Right cardiac atrium (tissue), 5 donors: Measurements from ENCODE around the gene SDCCAG8. TPM values are rescaled to one million over a fixed set of nuclear protein-coding genes. Genes with fewer than 3 reads are reported as not detected.

Source experiments
- ATAC-seq, 2 donors: fragments of 200-7000 bp; cut with Tn5 transposase; one replicate each; pipeline versions ENCODE4 v1.8.0 to v1.9.1; 2020; ENCODE audit warnings: moderate library complexity in 2 of 2, mild to moderate bottlenecking in 1 of 2
- DNase-seq, 3 donors: peaks; one replicate each; pipeline ENCODE4 v3.0.0-alpha.2; 2020
- H3K27ac ChIP-seq: one replicate; pipeline ENCODE4 v1.5.1; 2013; ENCODE audit warnings: mild to moderate bottlenecking, low read length, control low read depth, moderate library complexity
- H3K27me3 ChIP-seq: one replicate; pipeline ENCODE4 v1.6.1; 2013; ENCODE audit not compliant: control insufficient read depth, insufficient read depth
- H3K4me1 ChIP-seq: one replicate; pipeline ENCODE4 v1.6.1; 2013; ENCODE audit warnings: low read length; ENCODE audit not compliant: control insufficient read depth, insufficient read depth
- H3K4me3 ChIP-seq: one replicate; pipeline ENCODE4 v1.5.1; 2013; ENCODE audit warnings: low read length, control low read depth
- H3K9me3 ChIP-seq: one replicate; pipeline ENCODE4 v1.6.1; 2013; ENCODE audit warnings: low read length; ENCODE audit not compliant: control insufficient read depth
- WGBS: extraction: QIAGEN DNeasy Blood & Tissue Kit; methylation state at CpG from one replicate; pipeline ENCODE4 v1.1.7; 2013; 5-methylcytosine and 5-hydroxymethylcytosine counted together
- intact Hi-C, 4 donors: fragments of 100-400 bp; cut with DNase I; formaldehyde crosslinking; loops; one replicate each; pipeline versions ENCODE4 v1.11.0 to v1.14.0; 2022 to 2023
- polyA plus RNA-seq: library from polyadenylated mRNA; stranded (reverse); fragments of 200-250 nt; gene quantifications from one replicate; pipeline ENCODE4 v1.2.3, GENCODE V29; 2013
- total RNA-seq, 4 donors: library from RNA; stranded (reverse); fragmentation: NEBNext Ultra II Directional; extraction: Animal tissue kit (Norgen Biotek cat#: 25700); gene quantifications; one replicate each; pipeline ENCODE4 v1.2.1, GENCODE V29; 2021
- donor health status: healthy with polysubstance abuse.
- donor health status: DM: no; HTN: yes; CAD: no.
- donor health status: DM: no; HTN: no; CAD: no.
- donor health status: DM: no; HTN: yes; CAD: no; lungs with severe emphysema.
- donor health status: DM: yes; HTN: yes; CAD: no.

The SDCCAG8 gene
- total and polyA plus RNA-seq, 5 donors, result 16.9 to 31.7 (median 26.6) TPM

DNA sequence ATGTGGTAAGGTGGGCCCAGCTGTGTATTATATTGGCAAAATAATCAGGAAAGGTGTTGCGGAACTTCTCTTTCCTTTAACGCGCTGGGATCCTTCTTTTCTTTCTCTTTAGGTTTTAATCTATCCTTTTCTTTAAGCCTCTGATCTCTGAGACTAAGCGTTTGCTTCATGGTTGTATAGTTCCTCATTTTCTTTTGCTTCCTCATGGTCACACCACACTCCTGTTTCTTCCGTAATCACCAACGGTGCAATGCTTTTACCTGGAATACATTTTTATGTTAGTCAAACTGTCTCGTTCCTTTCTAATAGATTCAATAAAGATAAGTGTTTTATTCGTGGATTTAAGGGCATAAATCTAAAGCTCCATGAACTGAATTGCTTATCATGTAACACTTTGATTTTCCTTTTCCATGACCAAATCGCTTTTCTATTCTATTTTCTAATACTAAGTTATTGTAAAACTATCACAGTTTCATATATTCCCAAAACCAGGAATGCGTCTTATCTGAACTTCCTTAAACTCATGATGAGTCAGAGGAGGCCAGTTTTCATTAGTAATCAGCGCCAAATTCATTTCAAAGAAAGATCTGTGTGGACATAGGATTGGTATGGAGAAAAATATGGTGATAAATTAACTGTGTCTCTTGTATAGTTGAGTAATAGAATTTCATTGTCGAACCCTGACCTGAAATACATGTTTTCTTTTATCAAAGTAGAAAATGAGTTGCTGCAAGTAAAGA, 12.2 kb downstream of the SDCCAG8 start:
- H3K27me3 ChIP-seq, result no peaks in the 10 kb centered on the region
- H3K4me3 ChIP-seq, result no peak overlapping the region
- WGBS, result 57% methylated on average over 12 of the region's 12 CpGs
- intact Hi-C loops, result no loop called here
- peak in 1 of 2 donors; percentile 59 for ATAC-seq
- H3K27ac ChIP-seq, result peak overlapping the region; percentile 32
- no peak for DNase-seq
- H3K9me3 ChIP-seq, result no peaks in the 10 kb centered on the region
- H3K4me1 ChIP-seq, result peaks cover 3% of the 10 kb centered on the region

DNA sequence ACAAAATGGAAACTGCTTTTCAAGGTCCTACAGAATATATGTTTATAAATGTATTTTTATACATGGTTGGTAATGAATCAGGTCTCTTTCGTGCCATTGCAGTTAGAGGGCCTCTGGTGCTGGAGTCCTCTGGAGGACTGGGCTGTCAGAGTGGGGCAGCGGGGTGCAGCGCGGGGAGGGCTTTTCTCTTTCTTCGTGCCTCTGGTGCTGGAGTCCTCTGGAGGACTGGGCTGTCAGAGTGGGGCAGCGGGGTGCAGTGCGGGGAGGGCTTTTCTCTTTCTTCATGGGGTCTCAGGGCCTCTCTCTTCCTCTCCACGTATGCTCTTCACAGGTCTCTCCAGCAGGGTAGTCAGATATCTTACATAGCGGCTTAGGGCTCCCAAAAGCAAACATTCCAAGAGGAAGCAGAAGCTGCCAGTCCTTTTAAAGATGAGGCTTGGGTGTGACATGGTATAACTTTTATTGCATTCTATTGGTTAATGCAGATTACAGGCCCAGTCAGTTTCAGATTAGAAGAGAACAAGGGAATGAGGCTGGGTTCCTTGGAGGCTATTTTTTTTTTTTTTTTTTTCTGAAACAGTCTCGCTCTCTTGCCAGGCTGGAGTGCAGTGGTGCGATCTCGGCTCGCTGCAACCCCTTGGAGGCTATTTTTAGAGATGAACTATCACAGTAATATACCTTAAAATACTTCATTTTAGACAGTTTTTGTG, 13.1 kb downstream of the SDCCAG8 start:
- no peaks in the 10 kb centered on the region for H3K27me3 ChIP-seq
- peaks cover 3% of the 10 kb centered on the region for H3K4me1 ChIP-seq
- H3K4me3 ChIP-seq, result peak overlapping the region; percentile 9
- ATAC-seq (peak; percentile 52), DNase-seq (peak in 1 of 3 donors; percentile 40)
- H3K27ac ChIP-seq, result peak overlapping the region; percentile 58
- WGBS, result 60% methylated on average over 13 of the region's 13 CpGs
- no peaks in the 10 kb centered on the region for H3K9me3 ChIP-seq
- intact Hi-C loops, result no loop called here

DNA sequence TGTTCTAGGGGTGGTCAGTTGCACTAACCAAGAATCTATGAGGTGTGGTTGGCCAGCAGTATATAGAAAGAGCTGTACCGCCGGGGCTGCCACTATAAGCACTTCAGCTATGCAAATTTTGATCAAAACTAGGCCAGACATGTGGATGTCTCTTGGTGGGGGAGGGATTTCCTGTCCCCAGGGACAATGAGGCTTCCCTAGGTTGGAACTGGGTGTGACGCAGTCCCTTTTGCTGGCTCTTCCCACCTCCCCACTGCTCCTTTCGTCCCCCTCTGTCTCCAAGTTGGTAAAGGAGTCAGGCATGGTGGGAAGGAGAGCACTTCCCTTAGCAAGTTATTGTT, 13.6 kb downstream of the SDCCAG8 start:
- no peaks in the 10 kb centered on the region for H3K9me3 ChIP-seq
- peaks cover 3% of the 10 kb centered on the region for H3K4me1 ChIP-seq
- peak overlapping the region; percentile 51 for H3K27ac ChIP-seq
- DNase-seq, result peak in 1 of 3 donors; percentile 25
- intact Hi-C loops, result no loop called here
- 69% methylated on average over 4 of the region's 4 CpGs for WGBS
- ATAC-seq, result peak; percentile 17 to 39
- H3K27me3 ChIP-seq, result no peaks in the 10 kb centered on the region
- no peak overlapping the region for H3K4me3 ChIP-seq

DNA sequence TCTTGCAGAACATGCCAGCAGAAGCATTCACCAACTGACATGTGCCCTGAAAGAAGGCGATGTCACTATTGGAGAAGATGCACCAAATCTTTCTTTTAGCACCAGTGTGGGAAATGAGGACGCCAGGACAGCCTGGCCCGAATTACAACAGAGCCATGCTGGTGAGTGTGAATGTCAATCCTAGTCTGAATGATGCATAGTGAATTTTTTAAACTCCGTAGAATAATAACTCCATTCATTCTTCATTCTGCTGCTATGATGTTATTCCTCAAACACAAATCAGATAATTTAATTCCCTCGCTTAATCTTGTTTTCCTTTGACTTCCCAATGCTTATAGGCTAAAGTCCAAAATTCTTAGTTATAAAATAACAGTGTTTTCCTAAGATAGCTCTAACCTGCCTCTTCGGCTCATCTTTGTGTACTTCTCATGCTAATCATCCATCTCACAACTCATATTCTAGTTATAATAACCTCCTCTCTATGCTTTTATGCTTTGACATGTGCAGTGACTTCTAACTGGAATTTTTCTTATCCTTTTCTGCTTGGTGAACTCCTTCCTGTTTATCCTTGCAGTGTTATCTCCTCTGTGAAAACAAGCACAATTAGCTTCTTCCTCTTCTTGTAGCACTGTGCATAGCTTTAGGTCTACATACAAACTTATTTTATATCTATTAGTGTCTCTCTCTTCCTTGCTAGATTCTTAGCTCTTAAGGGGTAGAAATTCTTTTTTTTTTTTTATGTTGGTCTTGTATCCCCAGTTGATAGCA, 14.4 kb downstream of the SDCCAG8 start:
- Histone ChIP-seq H3K4me1 (peaks cover 3% of the 10 kb centered on the region), H3K9me3 (no peaks in the 10 kb centered on the region), H3K4me3 (no peak overlapping the region), H3K27ac (no peak overlapping the region), H3K27me3 (no peaks in the 10 kb centered on the region)
- ATAC-seq, result peak in 1 of 2 donors; percentile 26
- intact Hi-C loops, result no loop called here
- 73% methylated on average over 6 of the region's 6 CpGs for WGBS
- no peak for DNase-seq

DNA sequence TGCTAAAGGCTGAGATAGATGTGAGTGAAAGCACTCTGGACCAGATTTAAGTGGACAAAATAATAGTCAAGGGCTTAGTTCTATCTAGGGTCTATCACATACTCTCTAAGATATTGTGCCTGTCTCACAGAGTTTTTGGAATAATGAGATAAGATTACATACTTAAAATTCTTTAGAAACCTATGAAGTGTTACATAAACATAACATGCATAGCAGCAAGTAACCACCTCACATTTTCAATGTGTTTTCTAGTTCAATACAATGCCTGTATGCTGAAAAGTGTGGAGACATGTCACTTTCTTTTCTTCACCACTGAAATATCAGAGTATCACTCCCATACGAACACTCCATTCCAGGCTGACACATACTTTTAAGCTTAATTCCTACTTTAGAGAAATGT, 16.2 kb downstream of the SDCCAG8 start:
- DNase-seq, result no peak
- peaks cover 3% of the 10 kb centered on the region for H3K4me1 ChIP-seq
- H3K4me3 ChIP-seq, result no peak overlapping the region
- H3K9me3 ChIP-seq, result no peaks in the 10 kb centered on the region
- no peak for ATAC-seq
- no peak overlapping the region for H3K27ac ChIP-seq
- intact Hi-C loops, result no loop called here
- WGBS, result 72% methylated on average over 1 of the region's 1 CpG
- no peaks in the 10 kb centered on the region for H3K27me3 ChIP-seq

DNA sequence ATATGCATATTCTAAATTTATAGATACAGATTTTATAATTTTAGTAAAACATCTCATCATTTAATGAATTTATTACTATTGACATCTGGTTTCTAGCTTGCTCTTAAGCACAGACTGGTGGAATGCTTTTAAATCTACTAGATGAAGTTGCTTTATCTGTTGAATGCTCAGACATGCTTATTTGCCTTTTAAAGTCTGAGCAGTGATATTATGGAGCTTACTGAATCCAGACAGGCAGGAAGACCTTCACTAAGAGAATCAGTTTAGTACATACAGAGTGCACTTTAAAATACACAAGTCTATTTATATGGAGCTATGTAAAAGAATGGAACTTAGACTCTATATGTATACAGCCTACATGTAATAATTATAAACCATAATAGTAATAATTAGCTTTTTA, 16.6 kb downstream of the SDCCAG8 start:
- H3K9me3 ChIP-seq, result no peaks in the 10 kb centered on the region
- no peak overlapping the region for H3K27ac ChIP-seq
- intact Hi-C loops, result no loop called here
- DNase-seq (no peak), ATAC-seq (no peak)
- peaks cover 3% of the 10 kb centered on the region for H3K4me1 ChIP-seq
- no peaks in the 10 kb centered on the region for H3K27me3 ChIP-seq
- H3K4me3 ChIP-seq, result no peak overlapping the region

DNA sequence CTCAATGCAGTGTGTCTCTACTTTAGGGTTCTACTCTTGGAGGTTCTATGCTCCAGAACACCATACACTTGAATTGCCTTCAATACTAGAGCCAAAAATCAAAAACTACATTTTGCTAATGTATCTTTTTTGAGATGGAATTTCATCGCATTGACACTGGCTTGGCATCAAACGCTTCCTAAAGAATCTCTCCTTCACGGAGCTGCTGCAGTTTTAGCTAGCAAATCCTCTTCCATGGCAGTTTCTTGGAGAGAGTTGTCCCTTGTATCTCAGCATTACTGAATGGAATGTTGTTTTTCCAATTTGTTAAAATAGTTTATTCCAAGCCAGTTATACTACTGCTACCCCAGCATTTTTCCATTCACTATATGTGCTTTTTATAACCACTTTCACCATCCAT, 17.7 kb downstream of the SDCCAG8 start:
- Histone ChIP-seq H3K4me1 (peaks cover 3% of the 10 kb centered on the region), H3K27ac (no peak overlapping the region), H3K4me3 (no peak overlapping the region), H3K9me3 (no peaks in the 10 kb centered on the region), H3K27me3 (no peaks in the 10 kb centered on the region)
- intact Hi-C loops, result no loop called here
- WGBS, result 70% methylated on average over 3 of the region's 3 CpGs
- DNase-seq (no peak), ATAC-seq (no peak)

DNA sequence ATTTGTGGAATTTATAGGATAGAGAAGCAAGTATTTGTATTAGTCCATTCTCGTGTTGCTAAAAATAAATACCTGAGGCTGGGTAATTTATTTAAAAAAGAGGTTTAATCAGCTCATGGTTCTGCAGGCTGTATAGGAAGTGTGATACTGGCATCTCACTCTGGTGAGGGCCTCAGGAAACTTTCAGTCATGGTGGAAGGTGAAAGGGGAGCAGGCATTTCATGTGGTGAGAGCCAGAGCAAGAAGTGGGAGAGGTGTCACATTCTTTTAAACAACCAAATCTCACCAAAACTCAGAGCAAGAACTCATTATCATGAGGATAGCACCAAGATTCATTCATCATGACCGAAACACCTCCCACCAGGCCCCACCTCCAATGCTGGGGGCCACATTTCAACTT, 18.1 kb downstream of the SDCCAG8 start:
- 88% methylated on average over 2 of the region's 2 CpGs for WGBS
- Histone ChIP-seq H3K27ac (no peak overlapping the region), H3K4me3 (no peak overlapping the region), H3K9me3 (no peaks in the 10 kb centered on the region), H3K4me1 (peaks cover 3% of the 10 kb centered on the region), H3K27me3 (no peaks in the 10 kb centered on the region)
- intact Hi-C loops, result no loop called here
- DNase-seq (no peak), ATAC-seq (no peak)

DNA sequence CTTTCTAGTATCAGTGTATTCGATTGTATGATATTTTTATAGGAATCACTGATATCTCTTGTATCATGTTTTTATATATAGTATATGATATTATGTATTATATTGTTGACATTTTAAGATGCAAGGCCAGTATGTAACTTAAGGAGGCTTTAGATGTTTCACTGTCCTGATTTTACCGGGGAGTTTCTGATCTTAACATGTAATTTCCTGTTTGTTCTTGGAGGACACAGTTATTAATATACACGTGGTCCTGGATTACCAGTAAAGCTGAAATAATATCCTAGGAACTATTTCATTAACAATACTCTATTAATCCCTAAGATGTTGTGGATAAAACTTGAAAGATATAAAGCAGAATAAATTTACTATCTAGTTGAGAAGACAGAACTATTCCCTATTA, 19.5 kb downstream of the SDCCAG8 start:
- 76% methylated on average over 3 of the region's 3 CpGs for WGBS
- H3K27ac ChIP-seq, result no peak overlapping the region
- no peaks in the 10 kb centered on the region for H3K27me3 ChIP-seq
- intact Hi-C loops, result no loop called here
- H3K4me3 ChIP-seq, result no peak overlapping the region
- H3K9me3 ChIP-seq, result no peaks in the 10 kb centered on the region
- no peak for ATAC-seq
- H3K4me1 ChIP-seq, result no peaks in the 10 kb centered on the region
- no peak for DNase-seq

DNA sequence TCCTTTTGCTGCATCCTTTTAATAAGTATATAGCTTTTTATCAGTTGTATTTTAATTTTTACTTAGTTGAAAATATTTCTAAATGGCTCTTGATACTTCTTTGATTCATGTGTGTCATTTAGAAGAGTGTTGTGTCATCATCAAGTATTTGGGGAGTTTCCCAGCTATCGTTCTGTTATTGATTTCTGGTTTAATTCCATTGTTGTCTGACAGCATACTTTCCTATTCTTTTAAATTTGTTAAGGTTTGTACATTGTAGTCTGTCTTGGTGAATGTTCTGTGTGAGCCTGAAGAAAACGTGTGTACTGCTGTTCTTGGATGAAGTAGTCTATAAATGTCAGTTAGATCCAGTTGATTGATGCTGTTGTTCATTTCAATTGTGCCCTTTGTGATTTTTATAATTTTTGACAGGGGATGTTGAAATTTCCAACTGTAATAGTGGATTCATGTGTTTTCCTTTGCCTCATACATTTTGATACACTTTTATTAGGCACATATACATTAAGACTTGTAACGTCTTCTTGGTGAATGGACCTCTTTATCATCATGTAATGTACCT, 24.8 kb downstream of the SDCCAG8 start:
- Histone ChIP-seq H3K9me3 (no peaks in the 10 kb centered on the region), H3K4me3 (no peak overlapping the region), H3K27me3 (no peaks in the 10 kb centered on the region), H3K4me1 (peaks cover 2% of the 10 kb centered on the region), H3K27ac (no peak overlapping the region)
- WGBS, result 71% methylated on average over 3 of the region's 3 CpGs
- intact Hi-C loops, result no loop called here
- ATAC-seq (no peak), DNase-seq (no peak)

DNA sequence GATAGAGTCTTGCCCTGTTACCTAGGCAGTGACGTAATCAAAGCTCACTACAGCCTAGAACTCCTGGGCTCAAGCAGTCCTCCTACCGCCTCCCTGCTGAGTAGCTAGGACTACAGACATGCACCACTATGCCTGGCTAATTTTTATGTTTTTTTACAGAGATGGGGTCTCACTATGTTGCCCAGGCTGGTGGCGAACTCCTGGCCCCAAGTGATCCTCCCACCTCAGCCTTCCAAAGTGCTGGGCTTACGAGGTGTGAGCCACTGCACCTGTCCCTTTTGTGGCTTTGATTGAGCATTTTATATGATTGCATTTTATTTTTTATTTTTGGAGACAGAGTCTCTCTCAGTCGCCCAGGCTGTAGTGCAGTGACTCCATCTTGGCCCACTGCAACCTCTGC, 25.8 kb downstream of the SDCCAG8 start:
- H3K4me1 ChIP-seq, result peaks cover 2% of the 10 kb centered on the region
- no peak for ATAC-seq
- 98% methylated on average over 5 of the region's 5 CpGs for WGBS
- DNase-seq, result no peak
- no peak overlapping the region for H3K4me3 ChIP-seq
- intact Hi-C loops, result no loop called here
- no peaks in the 10 kb centered on the region for H3K9me3 ChIP-seq
- no peaks in the 10 kb centered on the region for H3K27me3 ChIP-seq
- no peak overlapping the region for H3K27ac ChIP-seq
